Liver (tissue), 9 donors: ENCODE data around the gene KRTAP4-9. TPM values are rescaled to one million over a fixed set of nuclear protein-coding genes. Genes with fewer than 3 reads are reported as not detected.
"Not testable (repeated sequence)": the region's sequence is repeated elsewhere in the genome, so short reads cannot be mapped to it uniquely, and the experiment has no call there.

Source experiments
- DNase-seq: peaks from one replicate; pipeline ENCODE4 v3.0.0-alpha.2; 2017; ENCODE audit warnings: low spot score
- H3K27ac ChIP-seq, 2 donors: one replicate each; pipeline ENCODE4 v1.7.0; 2013; ENCODE audit warnings: inconsistent platforms in 2 of 2, low read length in 2 of 2, control low read depth in 1 of 2, low read depth in 1 of 2, mild to moderate bottlenecking in 1 of 2
- H3K27me3 ChIP-seq, 4 donors: one replicate each; pipeline versions ENCODE4 v1.6.1 to v1.7.0; 2013; ENCODE audit warnings: low read length in 3 of 4, inconsistent platforms in 1 of 4, mild to moderate bottlenecking in 1 of 4, moderate library complexity in 1 of 4; ENCODE audit not compliant: control insufficient read depth in 4 of 4, insufficient read depth in 4 of 4
- H3K36me3 ChIP-seq, 4 donors: one replicate each; pipeline versions ENCODE4 v1.6.1 to v1.7.0; 2013; ENCODE audit warnings: low read length in 3 of 4, mild to moderate bottlenecking in 3 of 4, low read depth in 1 of 4, moderate library complexity in 1 of 4; ENCODE audit not compliant: control insufficient read depth in 4 of 4, insufficient read depth in 3 of 4
- H3K4me1 ChIP-seq, 4 donors: one replicate each; pipeline versions ENCODE4 v1.6.1 to v1.7.0; 2013; ENCODE audit warnings: low read length in 3 of 4, mild to moderate bottlenecking in 3 of 4, moderate library complexity in 1 of 4; ENCODE audit not compliant: control insufficient read depth in 4 of 4, insufficient read depth in 4 of 4
- H3K4me3 ChIP-seq, 3 donors: one replicate each; pipeline versions ENCODE4 v1.6.1 to v1.7.0; 2013; ENCODE audit warnings: low read length in 3 of 3, control low read depth in 1 of 3, low read depth in 1 of 3, mild to moderate bottlenecking in 1 of 3
- H3K9ac ChIP-seq, 2 donors: one replicate each; pipeline ENCODE4 v1.7.0; 2013; ENCODE audit warnings: low read length in 2 of 2, mild to moderate bottlenecking in 2 of 2, moderate library complexity in 2 of 2, control low read depth in 1 of 2, low read depth in 1 of 2
- H3K9me3 ChIP-seq, 4 donors: one replicate each; pipeline versions ENCODE4 v1.6.1 to v1.7.0; 2013; ENCODE audit warnings: low read length in 3 of 4; ENCODE audit not compliant: control insufficient read depth in 4 of 4
- EGR1 ChIP-seq, 2 donors: IDR thresholded peaks; 2 replicates each; pipeline ENCODE4 v1.6.1; 2016 to 2018; ENCODE audit warnings: antibody characterized with exemption in 2 of 2, low read depth in 2 of 2
- GABPA ChIP-seq, 2 donors: IDR thresholded peaks in 1 of 2; conservative IDR thresholded peaks in 1 of 2; 2 replicates each; pipeline ENCODE4 v1.6.1; 2016; ENCODE audit warnings: antibody characterized with exemption in 2 of 2, mild to moderate bottlenecking in 1 of 2, moderate library complexity in 1 of 2
- HNF4A ChIP-seq, 2 donors: conservative IDR thresholded peaks; 2 replicates each; pipeline ENCODE4 v1.6.1; 2016; ENCODE audit warnings: antibody characterized with exemption in 2 of 2, mild to moderate bottlenecking in 2 of 2
- HNF4G ChIP-seq: IDR thresholded peaks from 2 replicates; pipeline ENCODE4 v1.6.1; 2016; ENCODE audit warnings: antibody characterized with exemption
- JUND ChIP-seq, 2 donors: IDR thresholded peaks; 2 replicates each; pipeline ENCODE4 v1.6.1; 2016; ENCODE audit warnings: antibody characterized with exemption in 2 of 2
- RAD21 ChIP-seq, 2 donors: IDR thresholded peaks; 2 replicates each; pipeline ENCODE4 v1.6.1; 2016; ENCODE audit warnings: antibody characterized with exemption in 2 of 2, mild to moderate bottlenecking in 2 of 2
- SP1 ChIP-seq: IDR thresholded peaks from 2 replicates; pipeline ENCODE4 v1.6.1; 2018; ENCODE audit warnings: antibody characterized with exemption, mild to moderate bottlenecking
- TAF1 ChIP-seq: conservative IDR thresholded peaks from 2 replicates; pipeline ENCODE4 v1.6.1; 2016; ENCODE audit warnings: antibody characterized with exemption, mild to moderate bottlenecking
- WGBS: extraction: QIAGEN DNeasy Blood & Tissue Kit; methylation state at CpG from one replicate; pipeline ENCODE4 v1.1.7; 2013; 5-methylcytosine and 5-hydroxymethylcytosine counted together
- polyA plus RNA-seq, 2 donors: library from polyadenylated mRNA; stranded (reverse) in 1 of 2; unstranded in 1 of 2; fragments of 200-250 nt in 1 of 2; fragments of >200 nt in 1 of 2; fragmentation: Nextera tagmentation in 1 of 2; extraction: Ambion mirVana in 1 of 2; gene quantifications; one replicate each; pipeline versions ENCODE4 v1.2.1 to v1.2.3, GENCODE V29; 2013 to 2015
- total RNA-seq, 2 donors: library from RNA; depleted of rRNA; stranded (reverse); fragments of >200 nt; gene quantifications; one replicate each; pipeline ENCODE4 v1.2.3, GENCODE V29; 2014
- TF ChIP-seq, protein P1 (sequence below): IDR thresholded peaks from 2 replicates; pipeline ENCODE4 v1.6.1; 2016; ENCODE audit warnings: antibody characterized with exemption, mild to moderate bottlenecking
- donor health status: healthy.
- donor health status: healthy.
- donor health status: healthy.
- donor health status: healthy.
- donor health status: healthy.

The KRTAP4-9 gene
- total and polyA plus RNA-seq, 4 donors, result not detected

- no peak for TF ChIP-seq SP1
- TF ChIP-seq HNF4A (conservative IDR thresholded peaks at IDR 0.05), result no peak
- no peak for TF ChIP-seq JUND (IDR thresholded peaks at IDR 0.05)
- TF ChIP-seq EGR1 (IDR thresholded peaks at IDR 0.05; ENCODE audit: low read depth in 2 of 2), result no peak
- TF ChIP-seq HNF4G, result no peak
- TF ChIP-seq TAF1, result no peak
Measured at GRCh38 chr17:41133880-41134735, 28.9 kb downstream of the KRTAP4-9 start (continued).

- not testable (repeated sequence) for DNase-seq, H3K27me3 ChIP-seq, H3K4me3 ChIP-seq, H3K36me3 ChIP-seq, H3K9ac ChIP-seq, H3K27ac ChIP-seq, H3K4me1 ChIP-seq
- WGBS, result 84% methylated on average over 12 of the region's 12 CpGs
- H3K9me3 ChIP-seq, result peaks cover 5 to 27% (median 11%) of the 10 kb centered on the region in 4 donors
Measured at GRCh38 chr17:41139865-41140264, 34.7 kb downstream of the KRTAP4-9 start.

GRCh38 chr17:41140360-41141131 lies 35.4 kb downstream of the KRTAP4-9 start, which contains the start of gene KRTAP4-6:
TSS of gene KRTAP4-6 (minus strand) at chr17:41140544. CDS start at chr17:41140487, 57 bp downstream.
- Histone ChIP-seq H3K9ac (no peak within 1 kb of the TSS), H3K36me3 (no peaks in the 10 kb centered on the region), H3K27ac (no peak within 1 kb of the TSS), H3K4me1 (no peaks in the 10 kb centered on the region), H3K9me3 (peaks cover 5 to 27% (median 11%) of the 10 kb centered on the region in 4 donors), H3K4me3 (no peak within 1 kb of the TSS), H3K27me3 (peaks cover 0 to 4% (median under 1%) of the 10 kb centered on the region in 4 donors)
- 82% methylated on average over 6 of the region's 6 CpGs for WGBS
- TF ChIP-seq JUND (IDR thresholded peaks at IDR 0.05), result no peak
- TF ChIP-seq HNF4A (conservative IDR thresholded peaks at IDR 0.05), result no peak
- TF ChIP-seq HNF4G, result no peak
- TF ChIP-seq RAD21 (IDR thresholded peaks at IDR 0.05), result no peak
- TF ChIP-seq, protein P1, sequence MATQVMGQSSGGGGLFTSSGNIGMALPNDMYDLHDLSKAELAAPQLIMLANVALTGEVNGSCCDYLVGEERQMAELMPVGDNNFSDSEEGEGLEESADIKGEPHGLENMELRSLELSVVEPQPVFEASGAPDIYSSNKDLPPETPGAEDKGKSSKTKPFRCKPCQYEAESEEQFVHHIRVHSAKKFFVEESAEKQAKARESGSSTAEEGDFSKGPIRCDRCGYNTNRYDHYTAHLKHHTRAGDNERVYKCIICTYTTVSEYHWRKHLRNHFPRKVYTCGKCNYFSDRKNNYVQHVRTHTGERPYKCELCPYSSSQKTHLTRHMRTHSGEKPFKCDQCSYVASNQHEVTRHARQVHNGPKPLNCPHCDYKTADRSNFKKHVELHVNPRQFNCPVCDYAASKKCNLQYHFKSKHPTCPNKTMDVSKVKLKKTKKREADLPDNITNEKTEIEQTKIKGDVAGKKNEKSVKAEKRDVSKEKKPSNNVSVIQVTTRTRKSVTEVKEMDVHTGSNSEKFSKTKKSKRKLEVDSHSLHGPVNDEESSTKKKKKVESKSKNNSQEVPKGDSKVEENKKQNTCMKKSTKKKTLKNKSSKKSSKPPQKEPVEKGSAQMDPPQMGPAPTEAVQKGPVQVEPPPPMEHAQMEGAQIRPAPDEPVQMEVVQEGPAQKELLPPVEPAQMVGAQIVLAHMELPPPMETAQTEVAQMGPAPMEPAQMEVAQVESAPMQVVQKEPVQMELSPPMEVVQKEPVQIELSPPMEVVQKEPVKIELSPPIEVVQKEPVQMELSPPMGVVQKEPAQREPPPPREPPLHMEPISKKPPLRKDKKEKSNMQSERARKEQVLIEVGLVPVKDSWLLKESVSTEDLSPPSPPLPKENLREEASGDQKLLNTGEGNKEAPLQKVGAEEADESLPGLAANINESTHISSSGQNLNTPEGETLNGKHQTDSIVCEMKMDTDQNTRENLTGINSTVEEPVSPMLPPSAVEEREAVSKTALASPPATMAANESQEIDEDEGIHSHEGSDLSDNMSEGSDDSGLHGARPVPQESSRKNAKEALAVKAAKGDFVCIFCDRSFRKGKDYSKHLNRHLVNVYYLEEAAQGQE, result no peak
- no peak for TF ChIP-seq GABPA (IDR thresholded peaks at IDR 0.05 in 1 of 2, conservative IDR thresholded peaks at IDR 0.05 in 1 of 2)
- no peak for DNase-seq

DNA sequence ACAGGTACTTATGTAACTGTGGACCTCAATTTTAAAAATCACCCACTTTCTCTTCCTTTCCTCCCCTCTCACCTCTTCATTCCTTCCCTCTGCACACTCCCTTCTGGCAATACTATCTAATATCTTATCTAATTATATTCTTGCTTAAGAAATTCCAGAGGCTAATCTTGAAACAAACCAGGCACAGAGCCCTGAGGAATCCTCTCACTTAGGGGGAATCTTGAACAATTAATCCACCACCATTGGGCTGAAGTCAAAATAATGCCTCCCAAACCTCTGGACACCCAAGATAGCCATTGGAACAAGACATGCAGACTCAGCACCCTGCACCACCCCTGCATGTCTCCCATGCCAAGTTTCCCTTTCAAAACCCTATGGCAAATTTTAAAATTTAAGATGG lies 36.2 kb downstream of the KRTAP4-9 start:
- no peak overlapping the region for H3K4me3 ChIP-seq
- DNase-seq, result no peak
- H3K36me3 ChIP-seq, result no peaks in the 10 kb centered on the region
- H3K27me3 ChIP-seq, result peaks cover 0 to 4% (median under 1%) of the 10 kb centered on the region in 4 donors
- H3K27ac ChIP-seq, result no peak overlapping the region
- no peak overlapping the region for H3K9ac ChIP-seq
- no peaks in the 10 kb centered on the region for H3K4me1 ChIP-seq
- no peak for TF ChIP-seq HNF4A (conservative IDR thresholded peaks at IDR 0.05)
- H3K9me3 ChIP-seq, result peaks cover 5 to 27% (median 11%) of the 10 kb centered on the region in 4 donors
